Parathyroid adenoma (tissue), 2 donors: Measurements from ENCODE around the gene SPG11.
"Not testable (repeated sequence)": the region's sequence is repeated elsewhere in the genome, so short reads cannot be mapped to it uniquely, and the experiment has no call there.

Experiments
- H2AFZ ChIP-seq: fragments of 300-600 bp; sonication (generic); one replicate; pipeline ENCODE4 v1.7.0; 2017; ENCODE audit warnings: antibody characterized with exemption, mild to moderate bottlenecking
- H3K27ac ChIP-seq: fragments of 300-600 bp; sonication (generic); one replicate; pipeline ENCODE4 v1.7.0; 2017
- H3K27me3 ChIP-seq: fragments of 300-600 bp; sonication (generic); one replicate; pipeline ENCODE4 v1.7.0; 2017; ENCODE audit warnings: low read length; ENCODE audit not compliant: control insufficient read depth, insufficient read depth
- H3K36me3 ChIP-seq: fragments of 300-600 bp; sonication (generic); one replicate; pipeline ENCODE4 v1.7.0; 2017; ENCODE audit warnings: low read length; ENCODE audit not compliant: control insufficient read depth, insufficient read depth
- H3K4me1 ChIP-seq: fragments of 300-600 bp; sonication (generic); one replicate; pipeline ENCODE4 v1.7.0; 2017; ENCODE audit warnings: control low read depth
- H3K4me2 ChIP-seq: fragments of 300-600 bp; sonication (generic); one replicate; pipeline ENCODE4 v1.7.0; 2017; ENCODE audit warnings: low read length
- H3K4me3 ChIP-seq: fragments of 300-600 bp; sonication (generic); one replicate; pipeline ENCODE4 v1.7.0; 2017; ENCODE audit warnings: low read depth, low read length
- H3K79me2 ChIP-seq: fragments of 300-600 bp; sonication (generic); one replicate; pipeline ENCODE4 v1.7.0; 2017; ENCODE audit warnings: control low read depth
- H3K9ac ChIP-seq: fragments of 300-600 bp; sonication (generic); one replicate; pipeline ENCODE4 v1.7.0; 2017; ENCODE audit warnings: mild to moderate bottlenecking
- H3K9me3 ChIP-seq: fragments of 300-600 bp; sonication (generic); one replicate; pipeline ENCODE4 v1.7.0; 2017; ENCODE audit warnings: low read length; ENCODE audit not compliant: control insufficient read depth
- CTCF ChIP-seq: fragments of 300-600 bp; sonication (generic); IDR thresholded peaks from one replicate; pipeline ENCODE4 v1.7.0; 2017; ENCODE audit warnings: antibody characterized with exemption, mild to moderate bottlenecking
- donor health status: primary hyperparathyroidism.

SPG11 gene

DNA sequence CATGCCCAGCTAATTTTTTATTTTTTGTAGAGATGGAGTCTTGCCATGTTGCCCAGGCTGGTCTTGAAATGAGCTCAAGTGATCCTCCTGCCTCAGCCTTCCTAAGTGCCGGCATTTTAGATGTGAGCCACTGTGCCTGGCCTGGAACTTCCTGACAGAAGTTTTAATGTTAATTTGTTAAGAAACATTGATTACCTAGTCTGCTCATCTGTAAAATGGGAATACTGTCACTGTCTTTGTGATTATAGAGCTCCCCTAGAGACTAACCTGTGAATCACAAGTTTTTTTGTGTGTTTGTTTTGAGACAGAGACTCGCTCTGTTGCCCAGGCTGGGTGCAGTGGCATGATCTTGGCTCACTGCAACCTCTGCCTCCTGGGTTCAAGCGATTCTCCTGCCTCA, 130.8 kb downstream of the SPG11 start:
- Histone ChIP-seq H3K27me3 (no peaks in the 10 kb centered on the region), H3K4me3 (no peak overlapping the region), H3K4me1 (no peaks in the 10 kb centered on the region), H2AFZ (no peak overlapping the region), H3K9me3 (no peaks in the 10 kb centered on the region), H3K27ac (no peak overlapping the region), H3K79me2 (no peaks in the 10 kb centered on the region), H3K4me2 (no peak overlapping the region), H3K36me3 (no peaks in the 10 kb centered on the region), H3K9ac (no peak overlapping the region)
- TF ChIP-seq CTCF, result no peak

DNA sequence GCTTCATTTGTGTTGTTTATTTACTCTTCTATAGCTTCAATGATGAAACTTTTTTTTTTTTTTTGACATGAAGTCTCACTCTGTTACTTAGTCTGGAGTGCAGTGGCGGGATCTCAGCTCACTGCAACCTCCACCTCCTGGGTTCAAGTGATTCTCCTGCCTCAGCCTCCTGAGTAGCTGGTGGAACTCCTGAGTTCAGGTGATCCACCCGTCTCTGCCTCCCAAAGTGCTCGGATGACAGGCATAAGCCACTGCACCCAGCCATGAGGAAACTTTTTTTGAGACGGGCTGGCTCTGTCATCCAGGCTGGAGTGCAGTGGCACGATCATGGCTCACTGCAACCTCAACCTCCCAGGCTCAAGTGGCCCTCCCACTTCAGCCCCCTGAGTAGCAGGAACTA, 131.2 kb downstream of the SPG11 start:
- not testable (repeated sequence) for H3K79me2 ChIP-seq, H3K36me3 ChIP-seq, H3K9ac ChIP-seq, H3K27ac ChIP-seq, H3K4me3 ChIP-seq, H3K4me1 ChIP-seq, H3K27me3 ChIP-seq, H3K4me2 ChIP-seq, H2AFZ ChIP-seq, H3K9me3 ChIP-seq

- H2AFZ ChIP-seq, result no peak overlapping the region
- H3K9ac ChIP-seq, result no peak overlapping the region
- H3K4me3 ChIP-seq, result no peak overlapping the region
- H3K4me1 ChIP-seq, result no peaks in the 10 kb centered on the region
- no peak overlapping the region for H3K4me2 ChIP-seq
- H3K79me2 ChIP-seq, result no peaks in the 10 kb centered on the region
- no peaks in the 10 kb centered on the region for H3K9me3 ChIP-seq
- no peak overlapping the region for H3K27ac ChIP-seq
- no peak for TF ChIP-seq CTCF
- H3K36me3 ChIP-seq, result no peaks in the 10 kb centered on the region
- H3K27me3 ChIP-seq, result no peaks in the 10 kb centered on the region
Measured at GRCh38 chr15:44530653-44531052, 132.8 kb downstream of the SPG11 start.

DNA sequence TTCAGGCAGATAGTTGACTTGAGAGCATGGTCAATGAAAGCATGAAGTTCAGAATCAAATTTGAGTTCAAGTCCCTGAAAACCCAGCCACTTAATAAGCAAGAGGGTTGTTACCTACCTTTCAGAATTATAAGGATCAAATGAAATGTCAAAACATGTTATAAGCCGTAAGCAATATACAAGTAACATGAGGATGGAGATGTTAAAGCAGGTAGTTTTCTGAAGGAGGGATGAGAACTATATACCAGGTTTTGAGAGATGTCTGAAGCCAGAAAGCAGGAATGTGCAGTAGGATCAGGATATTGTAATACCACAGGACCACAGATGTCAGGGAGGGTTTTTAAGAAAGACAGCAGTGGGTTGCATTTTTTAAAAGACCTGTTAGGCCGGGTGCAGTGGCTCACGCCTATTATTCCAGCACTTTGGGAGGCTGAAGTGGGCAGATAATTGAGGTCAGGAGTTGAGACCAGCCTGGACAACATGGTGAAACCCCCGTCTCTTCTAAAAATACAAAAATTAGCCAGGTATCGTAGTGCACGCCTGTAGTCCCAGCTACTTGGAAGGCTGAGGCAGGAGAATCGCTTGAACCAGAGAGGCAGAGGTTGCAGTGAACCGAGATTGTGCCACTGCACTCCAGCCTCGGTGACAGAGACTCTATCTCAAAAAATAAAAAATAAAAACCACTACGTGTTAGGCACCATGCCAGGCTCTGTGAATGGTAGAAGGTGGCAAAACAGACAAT, 133.4 kb downstream of the SPG11 start:
- Histone ChIP-seq H3K36me3 (no peaks in the 10 kb centered on the region), H3K27ac (no peak overlapping the region), H3K9ac (no peak overlapping the region), H3K79me2 (no peaks in the 10 kb centered on the region), H3K4me3 (no peak overlapping the region), H3K27me3 (no peaks in the 10 kb centered on the region), H3K4me2 (no peak overlapping the region), H3K9me3 (no peaks in the 10 kb centered on the region), H2AFZ (no peak overlapping the region), H3K4me1 (no peaks in the 10 kb centered on the region)
- no peak for TF ChIP-seq CTCF

DNA sequence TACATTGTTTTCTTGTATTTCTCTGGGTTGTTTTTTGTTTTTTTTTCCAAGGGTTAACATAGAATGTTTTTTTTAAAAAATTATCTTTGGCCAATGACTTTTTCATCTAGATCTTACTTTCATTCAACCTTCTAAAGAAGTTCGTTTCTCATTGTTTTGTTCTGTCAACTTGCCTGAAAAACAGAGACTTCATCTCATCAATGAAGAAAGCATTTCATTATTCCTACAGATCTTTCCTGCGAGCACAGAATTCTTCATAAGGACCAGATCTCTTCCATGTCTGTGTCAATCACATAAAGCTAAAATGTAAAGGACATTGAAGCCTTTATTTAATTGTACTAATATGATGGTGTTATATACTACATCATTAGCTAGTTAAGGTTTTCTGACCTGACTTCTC, 136.2 kb downstream of the SPG11 start:
- Histone ChIP-seq H3K9me3 (no peaks in the 10 kb centered on the region), H3K27ac (no peak overlapping the region), H3K27me3 (no peaks in the 10 kb centered on the region), H3K4me2 (no peak overlapping the region), H3K79me2 (no peaks in the 10 kb centered on the region), H3K4me3 (no peak overlapping the region), H3K9ac (no peak overlapping the region), H3K4me1 (no peaks in the 10 kb centered on the region), H2AFZ (no peak overlapping the region), H3K36me3 (no peaks in the 10 kb centered on the region)
- TF ChIP-seq CTCF, result no peak
